Activated naive CD4-positive, alpha-beta T cell (primary cell): ENCODE data around the gene CNKSR3.

ENCODE experiments used
- DNase-seq, 4 experiments: peaks; one replicate each; lab custom pipeline; 2025; lab: John Stamatoyannopoulos, UW

Gene CNKSR3

DNA sequence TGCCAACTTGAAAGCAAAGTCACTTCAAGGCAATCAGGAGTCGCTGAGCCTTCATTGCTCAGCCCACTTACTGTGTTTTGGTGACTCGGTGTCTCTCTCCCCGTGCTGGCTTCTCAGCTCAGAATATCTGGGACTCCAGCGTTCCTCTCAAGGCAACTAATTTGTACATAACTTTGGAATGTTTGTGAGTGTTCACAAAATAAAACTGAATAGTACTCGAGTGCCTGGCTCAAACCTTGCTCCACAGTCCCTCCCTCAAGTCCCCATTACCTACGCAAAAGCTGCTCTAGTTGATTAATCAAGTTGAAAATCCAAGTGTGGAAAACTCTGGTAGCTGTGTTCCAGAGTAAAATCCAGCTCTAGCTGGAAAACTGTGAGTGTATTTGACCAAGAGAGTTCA is 162.5 kb downstream of the CNKSR3 start:
- no peak for DNase-seq

- no peak for DNase-seq
Measured at GRCh38 chr6:154345811-154346210, 164.7 kb downstream of the CNKSR3 start.

- no peak for DNase-seq
Measured at GRCh38 chr6:154343473-154344308, 166.8 kb downstream of the CNKSR3 start.

- no peak for DNase-seq
Measured at GRCh38 chr6:154341871-154342270, 168.6 kb downstream of the CNKSR3 start.

- DNase-seq: no peak
Measured at GRCh38 chr6:154341336-154341735, 169.1 kb downstream of the CNKSR3 start.
